Measurements from ENCODE around the gene CACNA2D4. TPM values are rescaled to one million over a fixed set of nuclear protein-coding genes. Genes with fewer than 3 reads are reported as not detected.
"Not testable (repeated sequence)": the region's sequence is repeated elsewhere in the genome, so short reads cannot be mapped to it uniquely, and the experiment has no call there.

The CACNA2D4 gene
- total RNA-seq, 1 donor from 2014 or later, result 5.9 TPM

DNA sequence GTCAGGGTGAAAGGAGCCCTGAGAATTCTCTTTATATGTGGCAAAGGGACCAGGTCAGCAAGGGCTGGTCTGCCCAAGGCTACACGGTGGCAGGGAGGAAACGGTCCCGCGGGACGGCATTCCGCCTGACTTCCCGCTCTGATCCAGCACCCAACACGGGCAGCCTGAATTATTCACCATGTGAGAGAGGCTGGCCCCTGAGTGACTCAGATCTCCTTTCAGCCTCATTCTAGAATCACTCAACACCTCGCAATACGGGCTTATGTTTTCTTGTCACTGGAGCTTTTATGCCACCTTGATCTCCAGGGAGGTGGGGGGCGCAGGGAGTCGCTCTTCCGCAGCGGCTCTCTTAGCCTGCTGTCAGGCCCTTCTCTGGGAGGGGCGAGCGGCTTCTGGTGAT is 89.6 kb downstream of the CACNA2D4 start:
- DNase-seq (ENCODE audit: low spot score), result no peak
- intact Hi-C loops (cut with DNase I), result no loop called here
- ATAC-seq, result no peak

DNA sequence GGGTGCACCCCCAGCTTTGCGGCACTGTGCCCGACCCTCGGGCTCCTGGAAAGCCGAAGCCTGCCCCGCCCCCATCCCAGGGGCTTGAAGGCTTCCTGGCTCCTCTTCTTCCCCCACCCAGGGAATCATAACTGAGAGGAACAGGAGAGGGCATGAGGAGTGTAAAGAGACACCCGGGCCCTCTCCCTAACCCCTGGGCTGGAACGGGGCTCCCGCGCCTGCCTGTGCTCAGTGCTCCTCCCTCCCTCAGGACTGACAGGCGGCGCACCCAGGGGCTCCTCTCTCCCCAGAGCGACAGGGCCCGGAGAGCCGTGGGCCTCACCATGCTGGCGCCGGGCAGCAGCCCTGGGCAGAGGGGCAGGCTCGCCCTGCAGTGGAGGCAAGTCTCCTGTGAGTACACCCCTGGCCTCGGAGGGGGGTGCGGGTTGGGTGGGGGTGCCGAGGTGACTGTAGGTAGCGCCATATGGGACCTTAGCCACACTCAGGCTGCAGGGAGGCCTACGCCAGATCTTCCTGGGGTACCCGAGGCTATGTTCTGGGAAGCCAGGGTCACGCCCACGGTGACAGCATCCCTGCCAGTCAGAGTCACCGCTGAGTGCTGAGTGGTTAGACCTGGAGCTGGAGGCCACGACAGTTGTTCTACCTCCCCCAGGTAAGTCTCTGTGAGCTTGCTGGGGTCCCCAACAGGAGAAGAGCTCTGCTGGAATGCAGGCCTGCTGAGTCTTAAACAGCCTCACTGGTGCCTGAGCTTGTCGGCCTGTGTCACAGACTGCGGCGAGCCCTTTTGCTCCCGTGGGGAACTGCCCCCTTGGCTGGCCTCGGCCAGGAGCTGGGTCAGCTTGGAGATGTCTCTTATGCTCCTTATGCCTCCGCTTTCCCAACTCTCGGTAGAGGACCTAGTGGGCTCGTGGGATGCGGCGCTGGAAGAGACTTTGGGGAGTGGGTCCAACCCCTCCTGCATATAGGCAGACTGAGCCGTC is 90.3 kb downstream of the CACNA2D4 start:
- intact Hi-C loops (cut with DNase I), result no loop called here

DNA sequence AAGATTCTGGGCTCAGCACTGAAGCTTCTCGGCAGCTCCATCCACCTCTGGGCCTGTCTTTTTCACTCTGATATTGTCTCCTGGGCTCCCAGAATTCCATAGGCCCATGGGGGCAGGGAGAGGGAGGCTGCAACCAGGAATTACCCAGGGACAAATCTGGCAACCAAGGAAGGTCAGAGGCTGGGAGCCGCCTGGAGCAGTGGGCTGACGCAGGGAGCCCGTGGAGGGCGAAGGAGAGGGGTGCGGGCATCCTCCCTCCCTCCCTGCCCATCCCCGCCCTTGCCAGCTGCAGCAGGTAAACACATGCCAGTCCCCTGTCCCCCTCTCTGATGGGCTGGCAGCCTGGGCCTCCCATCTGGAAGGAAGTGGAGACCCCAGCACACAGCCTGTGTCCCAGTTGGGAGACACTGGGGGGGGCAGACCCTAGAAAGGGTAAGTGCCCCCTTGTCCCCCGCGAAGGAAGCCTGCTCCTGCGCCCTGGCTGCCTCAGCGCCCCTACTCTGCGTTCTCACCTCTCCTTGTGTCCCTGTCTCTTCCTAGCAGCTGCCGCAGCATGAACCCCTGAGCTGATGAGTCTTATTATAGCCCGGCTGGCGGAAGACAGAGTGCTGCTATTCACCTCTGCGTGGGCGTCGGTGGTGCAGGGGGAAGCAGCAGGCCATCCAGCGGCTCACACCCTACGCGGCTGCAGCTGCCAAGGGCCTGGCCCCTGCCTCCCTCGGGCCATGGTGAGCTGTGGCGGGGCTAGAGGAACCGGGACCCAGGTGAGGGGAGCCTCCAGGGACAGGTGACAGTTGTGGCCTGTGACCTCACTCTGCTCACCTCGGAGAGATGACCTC is 91.4 kb downstream of the CACNA2D4 start:
- DNase-seq (ENCODE audit: low spot score), result no peak
- intact Hi-C loops (cut with DNase I), result no loop called here
- ATAC-seq, result no peak

More for the DNA sequence above, 90.3 kb downstream of the CACNA2D4 start:
- no peak for DNase-seq (ENCODE audit: low spot score)
- ATAC-seq, result no peak

DNA sequence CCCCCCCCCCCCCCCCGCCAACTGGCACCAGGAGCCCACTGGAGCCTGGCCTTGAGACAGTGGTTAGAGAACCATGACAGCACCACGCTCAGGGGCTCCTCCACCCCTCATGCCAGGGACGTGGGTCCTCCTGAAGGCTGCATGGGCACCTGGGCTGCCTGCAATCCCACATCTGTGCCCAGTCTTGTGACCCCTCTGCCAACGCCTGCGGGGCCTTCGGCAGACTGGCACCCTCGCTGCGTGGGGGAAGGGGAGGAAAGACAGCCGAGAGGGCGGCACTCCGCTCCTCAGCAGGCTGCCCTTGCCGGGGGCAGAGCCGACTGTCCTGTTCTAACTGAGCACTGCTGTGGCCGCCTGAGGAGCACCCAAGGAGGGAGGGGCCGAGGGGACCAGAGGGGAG is 92.1 kb downstream of the CACNA2D4 start:
- ATAC-seq, result no peak
- no peak for DNase-seq (ENCODE audit: low spot score)
- intact Hi-C loops (cut with DNase I), result no loop called here

DNA sequence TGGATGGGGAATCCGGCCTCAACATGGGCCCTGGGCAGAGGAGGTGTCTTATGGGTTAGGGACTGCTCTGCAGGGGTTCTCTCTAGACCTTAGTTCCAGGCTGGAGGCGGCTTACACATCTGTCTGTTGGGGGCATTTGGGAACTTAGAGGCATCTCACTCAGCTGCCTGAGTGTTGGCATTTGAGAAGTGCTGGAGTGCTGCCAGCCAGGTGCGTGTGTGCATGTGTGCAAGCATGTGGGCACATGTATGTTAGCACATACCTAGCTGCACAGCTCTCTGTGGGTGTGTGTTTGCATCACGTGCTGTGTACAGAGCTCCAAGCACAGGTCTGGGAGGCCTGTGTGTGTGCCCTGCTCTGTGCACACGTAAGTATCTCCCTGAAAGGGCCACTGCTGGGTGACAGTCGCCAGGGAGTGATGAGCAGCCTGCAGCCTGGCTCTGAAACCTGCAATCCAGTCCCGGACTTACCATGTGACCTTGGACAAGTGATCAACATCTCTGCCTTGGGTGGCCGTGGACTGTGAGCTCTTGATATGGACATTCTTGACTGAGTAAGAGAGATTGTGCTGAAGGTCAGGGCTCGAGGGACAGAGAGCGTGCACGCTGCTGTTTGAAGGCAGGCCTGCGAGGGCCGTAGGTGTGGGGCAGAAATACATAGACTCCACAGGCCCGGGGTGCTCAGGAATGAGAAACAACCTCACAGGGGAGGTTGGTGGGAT is 92.9 kb downstream of the CACNA2D4 start:
- ATAC-seq (no peak), DNase-seq (ENCODE audit: low spot score) (no peak)
- intact Hi-C loops (cut with DNase I), result no loop called here

DNA sequence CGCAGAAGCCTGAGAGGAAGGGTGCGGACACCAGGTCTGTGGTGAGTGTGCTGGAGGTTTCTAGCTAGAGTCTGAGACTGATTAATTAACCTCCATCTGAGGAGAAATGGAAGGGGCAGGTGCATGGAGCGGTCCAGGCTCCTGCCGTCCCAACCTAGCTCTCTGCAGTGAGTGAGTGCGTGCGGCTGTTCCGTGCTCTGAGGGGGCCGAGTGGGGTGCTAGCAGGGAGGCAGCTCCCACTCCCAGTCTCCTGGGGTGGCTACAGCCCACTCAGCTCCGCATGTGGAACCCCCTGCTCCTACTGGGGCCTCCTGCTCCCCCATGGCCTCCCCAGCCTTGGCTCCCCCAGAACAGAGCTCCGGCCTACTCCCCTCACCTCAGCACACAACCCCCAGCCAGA is 95.2 kb downstream of the CACNA2D4 start:
- DNase-seq (ENCODE audit: low spot score), result no peak
- ATAC-seq, result no peak
- intact Hi-C loops (cut with DNase I), result no loop called here

DNA sequence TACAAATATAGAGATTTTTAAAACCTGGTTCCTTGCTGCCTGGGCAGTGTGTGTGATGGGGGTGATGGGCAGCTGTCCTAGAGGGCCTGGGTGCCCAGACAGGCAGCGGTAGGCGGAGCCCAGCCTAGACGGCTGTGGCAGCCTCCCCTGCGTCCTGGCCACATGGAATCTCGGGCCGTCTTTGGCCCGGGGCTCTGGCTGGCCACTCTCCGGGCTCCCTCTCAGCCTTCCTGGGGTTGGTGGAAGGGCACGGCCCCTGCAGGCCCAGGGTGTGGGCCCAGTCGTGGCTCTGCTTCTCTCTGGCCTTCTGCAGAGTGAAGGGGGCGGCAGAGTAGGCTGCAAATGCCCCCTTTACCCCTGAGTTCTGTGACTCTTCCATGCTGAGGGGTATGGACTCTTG is 95.8 kb downstream of the CACNA2D4 start:
- DNase-seq (ENCODE audit: low spot score) (no peak), ATAC-seq (no peak)
- intact Hi-C loops (cut with DNase I), result no loop called here

DNA sequence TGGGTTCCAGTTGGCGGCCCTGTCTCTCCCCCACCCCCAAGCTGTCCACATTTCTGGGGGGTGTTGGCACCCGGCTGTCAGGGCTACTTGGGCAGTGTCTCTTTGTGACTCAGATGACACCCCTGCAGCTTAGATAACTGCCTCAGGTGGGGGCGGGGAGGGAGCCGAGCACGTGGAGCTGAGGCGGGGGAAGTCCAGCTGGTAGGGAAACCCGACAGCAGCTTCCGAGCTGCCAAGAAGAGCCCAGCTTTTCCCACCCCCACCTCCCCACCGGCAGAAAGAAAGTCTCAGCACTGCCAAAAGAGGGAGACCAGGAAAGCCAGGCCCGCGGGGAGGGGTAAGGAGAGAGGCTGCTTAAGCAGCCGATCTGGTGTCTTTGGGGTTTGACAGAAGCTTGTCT is 96.6 kb downstream of the CACNA2D4 start:
- intact Hi-C loops (cut with DNase I), result no loop called here
- ATAC-seq (no peak), DNase-seq (ENCODE audit: low spot score) (no peak)

DNA sequence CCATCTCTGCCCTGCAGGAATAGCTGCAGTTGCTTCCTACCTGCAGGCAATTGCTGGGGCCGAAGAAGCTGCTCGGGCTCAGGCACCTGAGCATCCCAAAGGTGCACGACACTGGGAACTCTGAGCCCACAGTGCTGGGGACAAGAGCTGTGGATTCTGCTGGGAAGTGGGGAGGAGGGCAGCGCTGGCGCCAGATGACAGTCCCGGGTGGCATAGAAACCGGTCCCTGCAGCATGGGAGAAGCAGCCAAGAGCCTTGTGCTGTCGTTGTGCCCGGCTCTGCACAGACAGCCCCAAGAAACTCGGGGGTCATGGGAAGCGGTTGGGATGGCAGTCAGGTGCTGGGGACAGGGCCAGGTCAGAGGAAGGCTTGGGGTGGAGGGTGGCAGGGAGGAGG is 97.6 kb downstream of the CACNA2D4 start:
- intact Hi-C loops (cut with DNase I), result no loop called here

DNA sequence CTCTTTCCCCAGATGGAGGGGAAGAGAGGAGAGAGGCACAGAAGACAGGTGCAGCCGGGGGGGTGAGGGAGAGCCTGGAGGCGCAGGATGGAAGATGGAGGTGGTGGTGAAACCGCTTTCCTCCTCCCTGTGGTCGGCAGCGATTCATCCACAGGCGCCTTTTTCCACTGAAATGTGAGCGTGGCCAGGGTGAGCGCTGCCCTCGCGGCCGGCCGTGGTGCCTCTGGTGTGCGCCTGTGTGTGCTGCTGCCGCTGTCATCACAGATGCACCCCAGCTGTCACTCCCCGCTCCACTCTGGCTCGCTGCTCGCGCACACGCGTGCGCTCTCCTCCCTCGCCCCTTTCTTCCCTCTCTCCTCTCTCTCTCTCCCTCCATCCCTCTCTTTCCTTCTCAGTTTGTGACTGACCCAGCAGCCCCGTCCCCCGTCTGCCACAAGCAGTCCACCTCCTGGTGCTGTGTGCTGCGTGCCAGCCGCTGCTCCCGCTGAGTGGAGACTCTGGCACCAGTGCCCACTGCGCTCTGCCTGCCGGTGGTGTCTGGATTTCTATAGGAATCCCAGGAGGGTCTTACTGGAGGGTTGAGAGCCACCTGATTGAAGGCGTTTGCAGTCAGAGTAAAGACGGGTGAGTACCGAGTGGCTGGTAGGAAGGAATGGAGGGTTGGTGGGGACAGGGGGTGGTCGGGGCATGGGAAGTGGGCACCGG is 98.1 kb downstream of the CACNA2D4 start, which contains the start of gene LRTM2:
LRTM2 (plus strand) TSS at position 375 of the 705 bp plus-strand sequence. CDS start 7,584 bp downstream, outside the sequence.
- ATAC-seq (no peak), DNase-seq (ENCODE audit: low spot score) (no peak)
- intact Hi-C loops (cut with DNase I), result no loop called here

More for the DNA sequence above, 97.6 kb downstream of the CACNA2D4 start:
- ATAC-seq, result no peak
- DNase-seq (ENCODE audit: low spot score), result no peak

DNA sequence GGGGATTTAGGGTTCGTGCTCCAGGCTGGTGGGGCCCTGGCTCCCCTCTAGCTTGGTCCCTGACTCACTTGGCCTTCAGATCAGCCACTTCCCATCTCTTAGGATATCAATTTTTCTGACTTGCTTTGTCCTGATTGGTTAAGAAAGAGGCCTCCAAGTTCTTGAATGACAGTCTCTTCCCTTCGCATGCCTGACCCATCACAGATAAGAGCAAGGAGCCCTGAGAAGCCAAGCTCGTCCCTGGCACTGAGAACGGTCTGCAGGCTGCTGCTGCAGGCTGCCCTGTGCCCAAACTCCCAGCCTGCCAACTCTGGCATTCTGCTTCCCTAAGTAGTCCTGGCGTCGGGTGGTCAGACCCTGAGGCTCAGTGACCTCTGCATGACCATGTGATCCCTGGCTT is 98.9 kb downstream of the CACNA2D4 start:
- ATAC-seq, result no peak
- no peak for DNase-seq (ENCODE audit: low spot score)
- intact Hi-C loops (cut with DNase I), result no loop called here

DNA sequence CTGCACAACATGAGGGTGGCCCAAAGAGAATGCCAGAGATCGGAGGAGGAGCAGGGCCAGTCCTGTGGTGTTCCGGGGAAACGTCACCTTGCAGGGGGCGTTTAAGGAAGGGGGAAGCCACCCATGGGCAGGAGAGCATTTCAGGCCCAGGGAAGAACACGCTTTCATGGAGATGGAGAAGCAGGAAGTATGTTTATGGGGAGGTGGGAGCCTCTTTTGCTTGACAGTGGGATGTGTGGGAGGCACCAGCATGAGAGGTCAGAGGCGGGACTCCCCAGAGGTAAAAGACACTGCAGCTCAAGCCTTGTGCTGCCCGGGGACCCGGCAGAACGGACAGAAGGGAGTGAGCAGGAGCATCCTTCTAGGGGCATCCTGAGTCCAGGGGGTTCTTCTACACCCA is 99.4 kb downstream of the CACNA2D4 start:
- ATAC-seq, result no peak
- intact Hi-C loops (cut with DNase I), result no loop called here
- no peak for DNase-seq (ENCODE audit: low spot score)

DNA sequence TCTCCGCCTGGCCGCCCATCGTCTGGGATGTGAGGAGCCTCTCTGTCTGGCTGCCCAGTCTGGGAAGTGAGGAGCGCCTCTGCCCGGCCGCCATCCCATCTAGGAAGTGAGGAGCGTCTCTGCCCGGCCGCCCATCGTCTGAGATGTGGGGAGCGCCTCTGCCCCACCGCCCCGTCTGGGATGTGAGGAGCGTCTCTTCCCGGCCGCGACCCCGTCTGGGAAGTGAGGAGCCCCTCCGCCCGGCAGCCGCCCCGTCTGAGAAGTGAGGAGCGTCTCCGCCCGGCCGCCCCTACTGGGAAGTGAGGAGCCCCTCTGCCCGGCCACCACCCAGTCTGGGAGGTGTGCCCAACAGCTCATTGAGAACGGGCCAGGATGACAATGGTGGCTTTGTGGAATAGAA is 100.5 kb downstream of the CACNA2D4 start:
- intact Hi-C loops (cut with DNase I); DNase-seq (ENCODE audit: low spot score); ATAC-seq: not testable (repeated sequence)

DNA sequence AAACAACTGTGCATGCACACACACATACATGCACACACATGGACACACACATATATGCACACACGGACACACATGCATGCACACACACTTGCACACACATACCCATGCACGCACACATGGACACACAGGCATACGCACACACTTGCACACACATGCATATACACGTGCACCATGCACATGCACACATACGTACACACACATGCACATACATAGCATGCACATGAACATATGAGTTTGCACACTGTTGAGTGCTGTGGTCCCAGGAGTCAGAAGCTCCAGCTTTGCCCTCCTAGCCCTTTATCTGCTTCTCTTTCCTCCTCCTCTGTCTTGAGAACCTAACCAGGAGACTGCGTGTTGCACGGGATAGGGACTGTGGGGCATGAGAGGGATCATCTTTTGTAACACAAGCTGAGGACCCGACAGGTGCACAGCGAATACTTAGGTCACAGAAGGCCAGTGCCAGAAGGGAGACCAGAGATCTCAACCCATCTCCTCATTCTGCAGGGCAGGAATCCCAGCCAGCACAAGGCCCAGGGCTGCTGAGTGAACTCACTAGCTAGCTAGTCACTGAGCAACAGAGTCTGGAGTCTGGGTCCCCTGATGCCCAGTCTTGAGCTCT is 101.6 kb downstream of the CACNA2D4 start:
- DNase-seq (ENCODE audit: low spot score) (no peak), ATAC-seq (no peak)
- intact Hi-C loops (cut with DNase I), result no loop called here

DNA sequence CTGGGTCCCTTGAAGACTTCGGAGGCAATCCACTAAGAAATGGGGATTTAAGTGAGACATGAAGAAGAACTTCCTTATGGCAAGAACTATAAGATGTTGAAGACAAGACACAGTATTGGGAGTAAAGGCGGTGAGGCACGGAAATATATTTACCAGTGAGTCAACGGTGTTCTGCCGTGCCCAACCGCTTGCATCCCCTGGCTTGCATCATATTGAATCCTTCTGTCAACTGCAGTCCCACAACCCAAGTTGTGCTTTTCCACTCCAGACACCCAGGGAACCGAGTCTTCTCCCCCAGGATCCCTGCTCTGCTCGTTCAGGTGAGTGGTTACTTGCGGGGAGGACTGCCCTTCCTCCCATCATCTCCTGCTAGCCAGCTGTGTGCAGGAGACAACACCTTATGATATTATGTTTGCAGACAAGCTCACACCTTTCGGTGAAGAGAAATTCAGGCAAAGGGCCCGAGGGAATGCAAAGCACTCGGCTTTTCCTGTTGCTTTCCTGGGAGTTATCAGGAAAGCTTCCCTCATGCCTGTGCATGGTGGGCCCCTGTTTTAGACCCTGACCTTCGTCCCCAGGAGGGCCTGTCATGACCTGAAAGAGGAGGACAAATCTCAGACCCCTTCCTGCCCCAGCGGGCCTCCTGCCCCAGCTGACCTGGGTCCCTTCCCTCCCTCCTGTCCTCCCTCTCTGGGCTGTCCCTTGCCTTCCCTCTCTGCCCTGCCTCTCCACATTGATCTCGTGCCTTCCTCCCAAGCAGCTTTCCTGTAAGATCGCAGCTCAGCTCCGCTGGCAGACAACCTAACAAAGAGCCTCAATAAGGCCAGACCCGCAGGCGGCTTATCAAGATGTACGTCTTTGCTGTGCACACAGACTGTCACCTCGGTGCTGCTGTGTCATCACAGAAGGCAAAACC is 102.4 kb downstream of the CACNA2D4 start:
- intact Hi-C loops (cut with DNase I), result no loop called here
- DNase-seq (ENCODE audit: low spot score) (no peak), ATAC-seq (no peak)

DNA sequence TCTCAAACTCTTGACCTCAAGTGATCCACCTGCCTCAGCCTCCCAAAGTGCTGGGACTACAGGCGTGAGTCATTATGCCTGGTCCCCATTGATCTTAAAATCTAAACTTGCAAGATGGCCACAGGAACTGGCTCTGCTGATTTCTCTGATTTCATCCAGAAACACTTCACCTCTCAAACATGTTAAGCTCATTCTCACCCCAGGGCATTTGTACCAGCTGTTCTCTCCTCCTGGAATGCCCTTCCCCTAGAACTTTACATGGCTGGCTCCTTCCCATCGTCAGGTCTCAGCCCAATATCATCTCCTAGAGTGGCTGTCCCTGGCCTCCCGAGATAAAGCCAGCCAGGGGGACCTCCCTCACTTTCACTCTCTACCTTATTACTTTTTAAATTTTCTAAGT is 103.3 kb downstream of the CACNA2D4 start:
- ATAC-seq, result no peak
- no peak for DNase-seq (ENCODE audit: low spot score)
- intact Hi-C loops (cut with DNase I), result no loop called here

DNA sequence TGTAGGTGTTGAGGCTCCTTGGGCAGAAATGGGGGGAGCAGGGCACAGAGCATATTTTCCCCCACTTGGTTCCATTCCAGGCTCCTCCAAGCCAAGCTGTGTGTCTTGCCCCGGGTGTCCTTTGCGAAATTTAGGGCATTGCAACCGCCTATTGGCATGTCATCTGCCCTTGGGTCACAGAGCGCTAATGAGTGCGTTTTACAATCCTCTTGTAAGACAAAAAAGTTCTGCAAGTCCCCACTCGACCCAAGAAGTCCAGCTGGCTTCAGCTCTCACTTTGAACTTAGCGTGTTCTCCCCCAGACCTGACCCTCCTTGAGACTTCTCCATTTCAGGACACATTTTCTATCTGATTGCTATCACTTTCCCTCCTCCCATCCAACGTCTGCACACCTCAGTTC is 104.2 kb downstream of the CACNA2D4 start:
- intact Hi-C loops (cut with DNase I), result no loop called here
- no peak for ATAC-seq
- no peak for DNase-seq (ENCODE audit: low spot score)
